ENCODE measurements around the gene DAZAP1. TPM values are rescaled to one million over a fixed set of nuclear protein-coding genes. Genes with fewer than 3 reads are reported as not detected.

The DAZAP1 gene
- total and polyA plus RNA-seq, 2 experiments from 2014 or later: 35.8 to 46.8 TPM

DNA sequence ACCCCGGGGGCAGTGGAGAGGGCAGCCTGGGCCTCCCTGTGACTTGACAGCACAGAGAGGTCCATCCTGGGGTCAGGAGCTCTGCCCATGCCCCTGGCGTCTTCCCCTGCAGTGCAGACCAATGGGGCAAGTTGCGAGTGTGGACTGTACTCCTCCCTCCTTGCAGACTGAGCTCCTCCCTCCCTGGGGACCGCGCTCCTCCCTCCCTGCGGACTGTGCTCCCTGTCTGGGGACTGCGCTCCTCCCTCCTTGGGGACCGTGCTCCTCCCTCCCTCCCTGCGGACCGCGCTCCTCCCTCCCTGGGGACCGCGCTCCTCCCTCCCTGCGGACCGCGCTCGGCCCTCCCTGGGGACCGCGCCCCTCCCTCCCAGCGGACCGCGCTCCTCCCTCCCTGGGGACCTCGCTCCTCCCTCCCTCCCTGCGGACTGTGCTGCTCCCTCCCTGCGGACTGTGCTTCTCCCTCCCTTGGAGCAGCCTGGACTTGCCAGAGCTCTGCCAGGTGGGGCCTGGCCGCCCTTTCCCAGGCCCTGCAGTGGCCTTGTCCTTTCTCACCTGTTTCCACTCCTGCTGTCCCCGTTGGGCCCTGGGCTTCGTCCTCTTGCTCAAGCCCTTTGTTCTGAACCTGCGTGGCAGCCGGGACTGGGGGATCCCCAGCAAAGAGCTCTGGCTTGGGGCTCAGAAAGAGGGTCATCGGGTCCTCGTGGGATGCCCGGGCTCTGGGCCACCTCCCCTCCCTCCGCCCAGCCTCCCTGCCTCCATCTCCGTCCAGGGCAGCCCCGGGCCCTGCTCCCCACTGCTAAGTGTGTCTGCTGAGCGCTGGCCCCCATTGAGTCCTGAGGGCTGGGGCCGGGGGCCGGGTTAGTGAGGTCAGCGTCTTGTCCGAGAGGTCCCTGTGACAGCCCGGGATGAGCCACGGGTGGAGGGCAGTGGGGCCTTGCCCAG is 12.9 kb upstream of the DAZAP1 start:
- H2AFZ ChIP-seq: no peak overlapping the region
- 88% methylated on average over 20 of the region's 43 CpGs for WGBS (ENCODE audit: low lambda C conversion rate, missing lambda C conversion rate)
- no peak for DNase-seq (ENCODE audit: low spot score)
- no peaks in the 10 kb centered on the region for H4K20me1 ChIP-seq (ENCODE audit: insufficient read depth, poor library complexity, severe bottlenecking)
- H3K79me2 ChIP-seq: no peaks in the 10 kb centered on the region
- no peaks in the 10 kb centered on the region for H3K9me3 ChIP-seq (ENCODE audit: low read depth)
- H3K27ac ChIP-seq: no peak overlapping the region
- no peaks in the 10 kb centered on the region for H3K27me3 ChIP-seq
- peaks cover 5% of the 10 kb centered on the region for H3K4me1 ChIP-seq (ENCODE audit: insufficient read depth)
- no peak overlapping the region for H3K4me3 ChIP-seq
- H3K36me3 ChIP-seq (replicated peaks; ENCODE audit: insufficient read depth, low read depth): no peaks in the 10 kb centered on the region
- no peaks in the 10 kb centered on the region for H3K9me2 ChIP-seq (replicated peaks; ENCODE audit: insufficient read depth)
- TF ChIP-seq, protein P1, sequence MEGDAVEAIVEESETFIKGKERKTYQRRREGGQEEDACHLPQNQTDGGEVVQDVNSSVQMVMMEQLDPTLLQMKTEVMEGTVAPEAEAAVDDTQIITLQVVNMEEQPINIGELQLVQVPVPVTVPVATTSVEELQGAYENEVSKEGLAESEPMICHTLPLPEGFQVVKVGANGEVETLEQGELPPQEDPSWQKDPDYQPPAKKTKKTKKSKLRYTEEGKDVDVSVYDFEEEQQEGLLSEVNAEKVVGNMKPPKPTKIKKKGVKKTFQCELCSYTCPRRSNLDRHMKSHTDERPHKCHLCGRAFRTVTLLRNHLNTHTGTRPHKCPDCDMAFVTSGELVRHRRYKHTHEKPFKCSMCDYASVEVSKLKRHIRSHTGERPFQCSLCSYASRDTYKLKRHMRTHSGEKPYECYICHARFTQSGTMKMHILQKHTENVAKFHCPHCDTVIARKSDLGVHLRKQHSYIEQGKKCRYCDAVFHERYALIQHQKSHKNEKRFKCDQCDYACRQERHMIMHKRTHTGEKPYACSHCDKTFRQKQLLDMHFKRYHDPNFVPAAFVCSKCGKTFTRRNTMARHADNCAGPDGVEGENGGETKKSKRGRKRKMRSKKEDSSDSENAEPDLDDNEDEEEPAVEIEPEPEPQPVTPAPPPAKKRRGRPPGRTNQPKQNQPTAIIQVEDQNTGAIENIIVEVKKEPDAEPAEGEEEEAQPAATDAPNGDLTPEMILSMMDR (IDR thresholded peaks at IDR 0.05; ENCODE audit: poor library complexity): no peak
- TF ChIP-seq EZH2 (IDR thresholded peaks at IDR 0.05; ENCODE audit: borderline replicate concordance) (no peak), EZH2phosphoT487 (IDR thresholded peaks at IDR 0.05; ENCODE audit: low read depth, severe bottlenecking, unreplicated experiment) (no peak)
- H3K4me2 ChIP-seq: no peak overlapping the region

DNA sequence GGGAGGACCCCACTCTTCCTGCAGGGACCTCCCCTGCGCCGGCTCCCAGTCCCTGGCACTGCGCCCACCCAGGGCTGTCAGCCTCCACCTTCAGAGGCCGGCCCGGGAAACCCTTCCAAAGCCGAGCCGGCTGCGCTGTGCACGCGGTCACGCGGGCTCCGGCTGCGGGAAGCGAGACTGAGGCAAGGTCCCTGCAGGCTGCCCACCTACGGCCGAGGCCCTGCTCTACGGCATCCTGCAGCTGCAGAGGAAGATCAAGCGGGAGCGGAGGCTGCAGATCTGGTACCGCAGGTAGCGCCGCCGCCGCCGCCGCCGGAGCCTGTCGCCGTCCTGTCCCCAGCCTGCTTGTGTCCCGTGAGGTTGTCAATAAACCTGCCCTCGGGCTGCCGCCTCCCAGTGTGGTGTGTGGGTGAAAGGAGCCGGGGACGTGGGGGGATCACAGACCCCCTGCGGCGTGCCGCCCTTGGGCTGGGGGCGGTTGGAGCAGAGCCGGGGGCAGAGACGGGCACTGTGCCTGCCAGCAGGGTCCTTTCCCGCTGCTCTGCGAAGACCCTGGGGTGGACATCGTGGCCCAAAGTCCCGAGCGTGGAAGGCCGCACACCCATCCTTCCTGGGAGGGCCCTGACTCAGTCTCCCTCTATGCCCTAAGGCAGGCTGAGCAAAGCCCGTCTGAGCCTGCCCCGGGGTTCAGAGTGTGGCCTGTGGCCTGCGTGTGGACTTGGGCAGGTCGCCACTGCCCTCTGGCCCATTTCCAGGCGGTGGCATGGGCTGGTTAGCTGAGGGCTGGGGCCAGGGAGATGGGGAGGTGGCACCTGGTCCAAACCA is 12.0 kb upstream of the DAZAP1 start:
- H3K36me3 ChIP-seq (replicated peaks; ENCODE audit: insufficient read depth, low read depth): no peaks in the 10 kb centered on the region
- H3K4me3 ChIP-seq: no peak overlapping the region
- no peaks in the 10 kb centered on the region for H4K20me1 ChIP-seq (ENCODE audit: insufficient read depth, poor library complexity, severe bottlenecking)
- no peaks in the 10 kb centered on the region for H3K9me3 ChIP-seq (ENCODE audit: low read depth)
- H3K9me2 ChIP-seq (replicated peaks; ENCODE audit: insufficient read depth): no peaks in the 10 kb centered on the region
- H3K27me3 ChIP-seq: no peaks in the 10 kb centered on the region
- no peak for DNase-seq (ENCODE audit: low spot score)
- no peak overlapping the region for H3K4me2 ChIP-seq
- TF ChIP-seq, protein P1 (IDR thresholded peaks at IDR 0.05; ENCODE audit: poor library complexity): no peak
- TF ChIP-seq EZH2 (IDR thresholded peaks at IDR 0.05; ENCODE audit: borderline replicate concordance) (no peak), EZH2phosphoT487 (IDR thresholded peaks at IDR 0.05; ENCODE audit: low read depth, severe bottlenecking, unreplicated experiment) (no peak)
- WGBS (ENCODE audit: low lambda C conversion rate, missing lambda C conversion rate): 91% methylated on average over 48 of the region's 52 CpGs
- H2AFZ ChIP-seq: no peak overlapping the region
- H3K79me2 ChIP-seq: no peaks in the 10 kb centered on the region
- no peak overlapping the region for H3K27ac ChIP-seq
- peaks cover 5% of the 10 kb centered on the region for H3K4me1 ChIP-seq (ENCODE audit: insufficient read depth)

DNA sequence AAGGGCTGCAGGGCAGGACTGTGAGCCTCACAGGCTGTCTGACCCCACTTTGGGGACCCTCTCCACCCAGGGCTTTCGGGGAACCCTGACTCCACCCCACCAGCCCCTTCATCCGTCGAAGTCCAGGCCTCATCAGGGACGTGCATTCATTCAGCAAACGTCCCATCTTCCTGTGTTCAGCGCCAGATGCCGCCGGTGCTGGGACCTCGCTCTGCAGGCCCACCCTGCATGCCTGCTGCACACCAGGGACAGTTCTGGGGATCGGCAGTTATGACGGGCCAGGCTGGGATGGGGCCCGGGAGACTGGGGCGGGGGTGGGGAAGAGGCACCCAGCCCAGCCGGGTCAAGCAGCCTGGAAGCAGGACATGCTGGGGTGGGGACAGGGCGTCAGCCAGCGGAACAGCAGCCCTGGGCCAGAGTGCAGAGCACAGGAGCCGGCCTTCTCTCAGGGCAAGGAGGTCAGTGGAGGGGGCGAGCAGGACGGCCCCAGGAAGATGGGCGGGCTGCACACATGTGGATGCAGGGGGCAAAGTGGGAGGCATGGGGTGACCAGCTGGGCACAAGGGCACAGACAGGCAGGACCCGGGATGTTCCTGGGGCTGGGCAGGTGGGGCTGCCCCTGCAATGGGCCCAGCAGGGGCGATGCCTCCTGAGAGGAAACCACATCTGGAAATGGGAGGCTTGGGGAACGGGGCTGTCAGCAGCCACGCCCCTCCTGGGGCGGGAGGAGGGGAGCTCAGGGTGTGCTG is 11.2 kb upstream of the DAZAP1 start:
- Histone ChIP-seq H2AFZ (no peak overlapping the region), H3K9me2 (replicated peaks; ENCODE audit: insufficient read depth) (no peaks in the 10 kb centered on the region), H3K4me1 (ENCODE audit: insufficient read depth) (peaks cover 8% of the 10 kb centered on the region), H3K79me2 (no peaks in the 10 kb centered on the region), H3K36me3 (replicated peaks; ENCODE audit: insufficient read depth, low read depth) (no peaks in the 10 kb centered on the region), H3K4me2 (no peak overlapping the region), H3K27me3 (no peaks in the 10 kb centered on the region), H3K9me3 (ENCODE audit: low read depth) (no peaks in the 10 kb centered on the region), H3K27ac (no peak overlapping the region), H3K4me3 (no peak overlapping the region), H4K20me1 (ENCODE audit: insufficient read depth, poor library complexity, severe bottlenecking) (no peaks in the 10 kb centered on the region)
- TF ChIP-seq, protein P1 (IDR thresholded peaks at IDR 0.05; ENCODE audit: poor library complexity): no peak
- no peak for TF ChIP-seq EZH2phosphoT487 (IDR thresholded peaks at IDR 0.05; ENCODE audit: low read depth, severe bottlenecking, unreplicated experiment)
- TF ChIP-seq EZH2 (IDR thresholded peaks at IDR 0.05; ENCODE audit: borderline replicate concordance): no peak
- DNase-seq (ENCODE audit: low spot score): no peak
- 83% methylated on average over 21 of the region's 25 CpGs for WGBS (ENCODE audit: low lambda C conversion rate, missing lambda C conversion rate)

Data from hepatocyte (in vitro differentiated cells).